Gastrocnemius medialis (tissue), 4 donors: ENCODE measurements around the gene SSBP1.

ENCODE experiments used
- POLR2A ChIP-seq, 2 donors: fragments of 450-650 bp; IDR thresholded peaks; one replicate each; pipeline ENCODE4 v1.6.1; 2017; ENCODE audit warnings: antibody characterized with exemption in 2 of 2, mild to moderate bottlenecking in 2 of 2, moderate library complexity in 2 of 2
- TF ChIP-seq, protein P1 (sequence below), 5 experiments: fragments of 450-650 bp in 3 of 5; fragments of 200-600 bp in 2 of 5; sonication (generic) in 2 of 5; IDR thresholded peaks in 4 of 5; conservative IDR thresholded peaks in 1 of 5; 1 replicate in 4 of 5; 2 replicates in 1 of 5; pipeline ENCODE4 v1.5.1; 2016 to 2019; ENCODE audit warnings: antibody characterized with exemption in 5 of 5, mild to moderate bottlenecking in 3 of 5, moderate library complexity in 3 of 5

DNA sequence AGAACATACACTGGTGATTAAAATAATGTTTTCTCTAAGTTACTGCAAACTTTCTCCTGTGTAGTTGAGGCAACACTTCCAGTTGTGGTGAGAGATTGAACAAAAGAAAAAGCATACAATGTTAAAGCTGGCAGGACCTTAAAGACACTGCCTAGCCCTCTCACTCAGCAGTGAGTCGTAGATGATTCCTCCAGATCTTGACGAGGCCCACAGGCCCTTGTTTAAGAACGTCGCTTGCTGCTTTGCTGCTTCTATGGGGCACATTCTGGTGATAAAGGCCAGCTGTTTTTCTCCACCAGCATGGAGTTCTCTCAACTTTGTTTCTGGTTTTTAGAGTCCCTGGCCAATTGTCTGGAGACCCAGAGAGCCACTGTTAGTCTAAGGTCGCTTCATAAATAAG is 33.4 kb upstream of the SSBP1 start:
- TF ChIP-seq, protein P1, sequence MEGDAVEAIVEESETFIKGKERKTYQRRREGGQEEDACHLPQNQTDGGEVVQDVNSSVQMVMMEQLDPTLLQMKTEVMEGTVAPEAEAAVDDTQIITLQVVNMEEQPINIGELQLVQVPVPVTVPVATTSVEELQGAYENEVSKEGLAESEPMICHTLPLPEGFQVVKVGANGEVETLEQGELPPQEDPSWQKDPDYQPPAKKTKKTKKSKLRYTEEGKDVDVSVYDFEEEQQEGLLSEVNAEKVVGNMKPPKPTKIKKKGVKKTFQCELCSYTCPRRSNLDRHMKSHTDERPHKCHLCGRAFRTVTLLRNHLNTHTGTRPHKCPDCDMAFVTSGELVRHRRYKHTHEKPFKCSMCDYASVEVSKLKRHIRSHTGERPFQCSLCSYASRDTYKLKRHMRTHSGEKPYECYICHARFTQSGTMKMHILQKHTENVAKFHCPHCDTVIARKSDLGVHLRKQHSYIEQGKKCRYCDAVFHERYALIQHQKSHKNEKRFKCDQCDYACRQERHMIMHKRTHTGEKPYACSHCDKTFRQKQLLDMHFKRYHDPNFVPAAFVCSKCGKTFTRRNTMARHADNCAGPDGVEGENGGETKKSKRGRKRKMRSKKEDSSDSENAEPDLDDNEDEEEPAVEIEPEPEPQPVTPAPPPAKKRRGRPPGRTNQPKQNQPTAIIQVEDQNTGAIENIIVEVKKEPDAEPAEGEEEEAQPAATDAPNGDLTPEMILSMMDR (IDR thresholded peaks at IDR 0.05 in 4 of 5, conservative IDR thresholded peaks at IDR 0.05 in 1 of 5), result no peak
- no peak for TF ChIP-seq POLR2A (IDR thresholded peaks at IDR 0.05)
